ENCODE measurements around the gene MNAT1. TPM values are rescaled to one million over a fixed set of nuclear protein-coding genes. Genes with fewer than 3 reads are reported as not detected.

The MNAT1 gene
- total and polyA plus RNA-seq, 9 of the 15 experiments (the other 6 are each of a cell fraction or from before 2014, with no cell fraction given) = 37.8 to 83.3 (median 60.4) TPM

- DNase-seq (ENCODE audit: extremely low read depth in 1 of 4, low spot score in 3 of 4) (no peak), FAIRE-seq (no peak), ATAC-seq (no peak)
- H3K9me1 ChIP-seq (ENCODE audit: control insufficient read depth, insufficient read depth, low read length) = no peaks in the 10 kb centered on the region
- TF ChIP-seq TAL1 (IDR thresholded peaks at IDR 0.05) (no peak), BDP1 (IDR thresholded peaks at IDR 0.05; ENCODE audit: insufficient read depth, insufficient read length) (no peak)
- no peaks in the 10 kb centered on the region for H3K9me3 ChIP-seq (replicated peaks; ENCODE audit: control insufficient read depth, insufficient read depth, low read depth, low read length)
- intact Hi-C loops (cut with micrococcal nuclease) (no loop called here), in situ Hi-C loops (cut with MboI) (no loop called here)
- no peaks in the 10 kb centered on the region for H3K79me2 ChIP-seq (ENCODE audit: control insufficient read depth, insufficient read depth, low read length)
- H3K4me1 ChIP-seq (replicated peaks in 1 of 2; ENCODE audit: control insufficient read depth in 2 of 2, insufficient read depth in 2 of 2, low read length in 2 of 2) = no peaks in the 10 kb centered on the region
- peaks cover 31% of the 10 kb centered on the region; the same call in 1 of the 3 replicates for H3K36me3 ChIP-seq (ENCODE audit: control insufficient read depth, insufficient read depth, low read length)
- BruUV-seq (replicated peaks) = no TSS peak
- H3K27me3 ChIP-seq (ENCODE audit: control insufficient read depth in 2 of 2, insufficient read depth in 2 of 2, low read length in 2 of 2) = no peaks in the 10 kb centered on the region
- no peak overlapping the region for H3K27ac ChIP-seq (ENCODE audit: extremely low read depth, low read depth, low read length)
- ChIA-PET POLR2A (no interaction called here), CTCF (ENCODE audit: low intra/inter-chr PET ratio) (no interaction called here)
- no peaks in the 10 kb centered on the region for H4K20me1 ChIP-seq (replicated peaks; ENCODE audit: control insufficient read depth, insufficient read depth, low read length)
- no peak overlapping the region for H3K9ac ChIP-seq (ENCODE audit: insufficient read depth in 1 of 2, low read depth in 2 of 2, low read length in 2 of 2)
- no peak overlapping the region for H3K4me2 ChIP-seq (ENCODE audit: insufficient read depth, low read length)
- H2AFZ ChIP-seq (ENCODE audit: low read depth, low read length) = no peak overlapping the region
- 91% methylated on average over 2 of the region's 2 CpGs for WGBS (ENCODE audit: insufficient coverage, low coverage, missing lambda C conversion rate)
- H3K4me3 ChIP-seq = no peak overlapping the region
Measured at GRCh38 chr14:60999536-60999935, 265.0 kb downstream of the MNAT1 start.

GRCh38 chr14:61003571-61003970, 269.0 kb downstream of the MNAT1 start:
- ChIA-PET CTCF (ENCODE audit: low intra/inter-chr PET ratio) (no interaction called here), POLR2A (no interaction called here)
- no TSS peak for BruUV-seq (replicated peaks)
- TF ChIP-seq ZBTB43 (CRISPR knock-in tag; IDR thresholded peaks at IDR 0.05) (no peak), THAP7 (CRISPR knock-in tag; IDR thresholded peaks at IDR 0.05) (no peak), MTA1 (IDR thresholded peaks at IDR 0.05; ENCODE audit: borderline replicate concordance) (no peak), DDX20 (tag; IDR thresholded peaks at IDR 0.05; ENCODE audit: low read depth) (no peak), PREB (CRISPR knock-in tag; IDR thresholded peaks at IDR 0.05) (no peak), MAZ (CRISPR knock-in tag; conservative IDR thresholded peaks at IDR 0.05 in 1 of 2, IDR thresholded peaks at IDR 0.05 in 1 of 2) (no peak), UBTF (IDR thresholded peaks at IDR 0.05; ENCODE audit: borderline replicate concordance in 1 of 2, low read depth in 2 of 2, low read length in 2 of 2) (no peak), CBX8 (IDR thresholded peaks at IDR 0.05; ENCODE audit: borderline replicate concordance, extremely low read depth, low read depth, low read length, poor library complexity, severe bottlenecking) (no peak)

More at GRCh38 chr14:61003571-61003970, 269.0 kb downstream of the MNAT1 start:
- no peak overlapping the region for H2AFZ ChIP-seq (ENCODE audit: low read depth, low read length)
- ATAC-seq (no peak), FAIRE-seq (no peak), DNase-seq (ENCODE audit: extremely low read depth in 1 of 4, low spot score in 3 of 4) (no peak)
- intact Hi-C loops (cut with micrococcal nuclease) = no loop called here
- H3K9me1 ChIP-seq (ENCODE audit: control insufficient read depth, insufficient read depth, low read length) = no peaks in the 10 kb centered on the region
- H3K4me3 ChIP-seq = no peak overlapping the region
- no peaks in the 10 kb centered on the region for H3K9me3 ChIP-seq (replicated peaks; ENCODE audit: control insufficient read depth, insufficient read depth, low read depth, low read length)
- H3K4me1 ChIP-seq (replicated peaks in 1 of 2; ENCODE audit: control insufficient read depth in 2 of 2, insufficient read depth in 2 of 2, low read length in 2 of 2) = no peaks in the 10 kb centered on the region
- WGBS (ENCODE audit: insufficient coverage, low coverage, missing lambda C conversion rate) = 100% methylated on average over 1 of the region's 1 CpG
- H3K27me3 ChIP-seq (ENCODE audit: control insufficient read depth in 2 of 2, insufficient read depth in 2 of 2, low read length in 2 of 2) = no peaks in the 10 kb centered on the region
- no peak overlapping the region for H3K4me2 ChIP-seq (ENCODE audit: insufficient read depth, low read length)
- in situ Hi-C loops (cut with MboI) = no loop called here
- H3K27ac ChIP-seq (ENCODE audit: extremely low read depth, low read depth, low read length) = no peak overlapping the region
- no peaks in the 10 kb centered on the region for H4K20me1 ChIP-seq (replicated peaks; ENCODE audit: control insufficient read depth, insufficient read depth, low read length)
- H3K79me2 ChIP-seq (ENCODE audit: control insufficient read depth, insufficient read depth, low read length) = no peaks in the 10 kb centered on the region
- H3K9ac ChIP-seq (ENCODE audit: insufficient read depth in 1 of 2, low read depth in 2 of 2, low read length in 2 of 2) = no peak overlapping the region
- H3K36me3 ChIP-seq (ENCODE audit: control insufficient read depth, insufficient read depth, low read length) = peaks cover 18% of the 10 kb centered on the region; the same call in 1 of the 3 replicates

Measured in K562 (cell line).